VCaP (cell line): ENCODE measurements around the gene IGFBP2.
A peak's percentile ranks its signal among the peaks of the same experiment; 100 is the strongest.

Experiments used
- H3K27ac ChIP-seq: fragments of 450-650 bp; 2 replicates; pipeline ENCODE4 v1.5.1; 2017
- CTCF ChIP-seq: fragments of 450-650 bp; conservative IDR thresholded peaks from 2 replicates; pipeline ENCODE4 v1.5.1; 2017; ENCODE audit warnings: mild to moderate bottlenecking, moderate library complexity

Gene IGFBP2

GRCh38 chr2:216635701-216636550, 2.7 kb downstream of the IGFBP2 start:
- H3K27ac ChIP-seq, result peak overlapping the region; percentile 83
- no peak for TF ChIP-seq CTCF

GRCh38 chr2:216636551-216637450, 3.6 kb downstream of the IGFBP2 start:
- peak overlapping the region; percentile 83; the same call in 1 of the 2 replicates for H3K27ac ChIP-seq

GRCh38 chr2:216637472-216637871, 4.3 kb downstream of the IGFBP2 start:
- no peak for TF ChIP-seq CTCF
- H3K27ac ChIP-seq, result no peak overlapping the region

More at GRCh38 chr2:216636551-216637450, 3.6 kb downstream of the IGFBP2 start:
- no peak for TF ChIP-seq CTCF

- TF ChIP-seq CTCF, result no peak
- no peak overlapping the region for H3K27ac ChIP-seq
Measured at GRCh38 chr2:216643986-216644659, 10.9 kb downstream of the IGFBP2 start.

- H3K27ac ChIP-seq, result no peak overlapping the region
- TF ChIP-seq CTCF, result no peak
Measured at GRCh38 chr2:216644842-216645635, 11.8 kb downstream of the IGFBP2 start.

GRCh38 chr2:216645636-216645950, 12.4 kb downstream of the IGFBP2 start:
- no peak for TF ChIP-seq CTCF
- no peak overlapping the region for H3K27ac ChIP-seq
